ELF-1 (cell line): ENCODE results near the gene HNRNPD.
A peak's percentile ranks its signal among the peaks of the same experiment; 100 is the strongest.
"Not testable (repeated sequence)": the region's sequence is repeated elsewhere in the genome, so short reads cannot be mapped to it uniquely, and the experiment has no call there.

Experiments
- DNase-seq: peaks from one replicate; pipeline ENCODE4 v3.0.0-alpha.2; 2016; ENCODE audit warnings: low read depth, low spot score

The HNRNPD gene

GRCh38 chr4:82372517-82373485 lies 990 bp downstream of the HNRNPD start:
- DNase-seq, result peak; percentile 78

GRCh38 chr4:82371497-82371896 lies 2.3 kb downstream of the HNRNPD start:
- no peak for DNase-seq

GRCh38 chr4:82367438-82368097 lies 6.2 kb downstream of the HNRNPD start:
- no peak for DNase-seq

- DNase-seq, result peak; percentile 15
Measured at GRCh38 chr4:82366431-82366830, 7.4 kb downstream of the HNRNPD start.

GRCh38 chr4:82363896-82364487 lies 9.8 kb downstream of the HNRNPD start:
- DNase-seq, result no peak

- DNase-seq, result peak; percentile 16
Measured at GRCh38 chr4:82362565-82362964, 11.2 kb downstream of the HNRNPD start.

- DNase-seq, result peak; percentile 25
Measured at GRCh38 chr4:82360298-82361177, 13.3 kb downstream of the HNRNPD start.

GRCh38 chr4:82358847-82359246 lies 14.9 kb downstream of the HNRNPD start:
- no peak for DNase-seq

- DNase-seq, result no peak
Measured at GRCh38 chr4:82357640-82358039, 16.2 kb downstream of the HNRNPD start.

- no peak for DNase-seq
Measured at GRCh38 chr4:82354788-82355187, 19.0 kb downstream of the HNRNPD start.

- DNase-seq, result no peak
Measured at GRCh38 chr4:82352825-82353366, 20.9 kb downstream of the HNRNPD start.

GRCh38 chr4:82352118-82352824 lies 21.5 kb downstream of the HNRNPD start:
- DNase-seq, result no peak

- DNase-seq, result no peak
Measured at GRCh38 chr4:82346126-82346525, 27.7 kb downstream of the HNRNPD start.

- DNase-seq, result no peak
Measured at GRCh38 chr4:82335043-82335442, 38.7 kb downstream of the HNRNPD start.

- DNase-seq, result not testable (repeated sequence)
Measured at GRCh38 chr4:82333641-82334040, 40.1 kb downstream of the HNRNPD start.

- no peak for DNase-seq
Measured at GRCh38 chr4:82331814-82332213, 42.0 kb downstream of the HNRNPD start.

- no peak for DNase-seq
Measured at GRCh38 chr4:82320351-82320750, 53.4 kb downstream of the HNRNPD start.

- not testable (repeated sequence) for DNase-seq
Measured at GRCh38 chr4:82303063-82303462, 70.7 kb downstream of the HNRNPD start.
